GM12878 (cell line): ENCODE measurements around the gene PPP1R13B. TPM values are rescaled to one million over a fixed set of nuclear protein-coding genes. Genes with fewer than 3 reads are reported as not detected.
A peak's percentile ranks its signal among the peaks of the same experiment; 100 is the strongest.

Source experiments
- ATAC-seq: fragments of 200-7000 bp; cut with Tn5 transposase; 3 replicates; pipeline ENCODE4 v1.9.1; 2020; ENCODE audit warnings: mild to moderate bottlenecking, moderate library complexity
- BruUV-seq: library from RNA; stranded (reverse); fragments of 400-500 nt; replicated peaks from 2 replicates; lab custom pipeline; 2021; lab: Mats Ljungman, UMichigan
- CTCF ChIA-PET: fragments of 300-600 bp; sonication (Branson Sonifier 250); formaldehyde crosslinking; extraction: SDS; loops from one replicate; lab custom pipeline; 2021; ENCODE audit warnings: inconsistent platforms; lab: Yijun Ruan, JAX
- POLR2A ChIA-PET: fragments of 350-600 bp; formaldehyde crosslinking; extraction: SDS; loops from one replicate; lab custom pipeline; 2021; ENCODE audit warnings: inconsistent platforms; lab: Charles Lee
- RAD21 ChIA-PET: fragments of 300-600 bp; sonication (Branson Sonifier 250); formaldehyde crosslinking; loops from one replicate; lab custom pipeline; 2023; ENCODE audit warnings: antibody characterized with exemption; ENCODE audit not compliant: unreplicated experiment; lab: Charles Lee
- SMC1A ChIA-PET: fragments of 300-600 bp; sonication (Branson Sonifier 250); formaldehyde crosslinking; loops from one replicate; lab custom pipeline; 2023; ENCODE audit not compliant: unreplicated experiment, uncharacterized antibody; lab: Charles Lee
- DNase-seq: peaks from one replicate; pipeline ENCODE4 v3.0.0-alpha.2; 2011; ENCODE audit warnings: low read depth, low spot score
- FAIRE-seq: peaks from 3 replicates; lab custom pipeline; 2011; peaks lifted over from hg19 to GRCh38; lab: Jason Lieb, UNC
- H2AFZ ChIP-seq: 2 replicates; pipeline ENCODE4 v1.6.0; 2011; ENCODE audit warnings: low read depth, low read length, control low read depth; ENCODE audit not compliant: control insufficient read depth
- H3K27ac ChIP-seq: 2 replicates; pipeline ENCODE4 v1.5.1; 2011; ENCODE audit warnings: control low read depth; ENCODE audit not compliant: control insufficient read depth, insufficient read depth
- H3K27me3 ChIP-seq, 2 experiments: replicated peaks in 1 of 2; 2 replicates each; pipeline versions ENCODE4 v1.6.0 to v1.6.1; 2011; ENCODE audit warnings: low read length in 1 of 2; ENCODE audit not compliant: control insufficient read depth in 2 of 2, insufficient read depth in 2 of 2
- H3K36me3 ChIP-seq, 2 experiments: 2 replicates each; pipeline ENCODE4 v1.5.1; 2011; ENCODE audit warnings: low read length in 1 of 2; ENCODE audit not compliant: control insufficient read depth in 2 of 2, insufficient read depth in 2 of 2
- H3K4me1 ChIP-seq: 2 replicates; pipeline ENCODE4 v1.6.1; 2011; ENCODE audit warnings: mild to moderate bottlenecking, low read length, moderate library complexity, mixed read lengths; ENCODE audit not compliant: control insufficient read depth, insufficient read depth
- H3K4me2 ChIP-seq: 2 replicates; pipeline ENCODE4 v1.6.0; 2011; ENCODE audit warnings: control low read depth; ENCODE audit not compliant: control insufficient read depth, insufficient read depth
- H3K4me3 ChIP-seq: fragments of 200-600 bp; sonication (generic); 2 replicates; pipeline ENCODE4 v1.5.1; 2016
- H3K79me2 ChIP-seq: 2 replicates; pipeline ENCODE4 v1.6.0; 2011; ENCODE audit warnings: low read length; ENCODE audit not compliant: control insufficient read depth, insufficient read depth
- H3K9ac ChIP-seq: 2 replicates; pipeline ENCODE4 v1.8.0; 2011; ENCODE audit warnings: low read length, control low read depth, mixed read lengths; ENCODE audit not compliant: control insufficient read depth, insufficient read depth
- H3K9me3 ChIP-seq: replicated peaks from 3 replicates; pipeline ENCODE4 v1.5.1; 2011; ENCODE audit warnings: mild to moderate bottlenecking, low read length; ENCODE audit not compliant: control insufficient read depth, insufficient read depth
- H4K20me1 ChIP-seq: 2 replicates; pipeline ENCODE4 v1.6.0; 2011; ENCODE audit not compliant: control insufficient read depth, insufficient read depth
- CHD2 ChIP-seq: IDR thresholded peaks from 2 replicates; pipeline ENCODE4 v1.6.1; 2011; ENCODE audit warnings: low read depth, low read length, improper control_type of control experiment, borderline replicate concordance
- CREM ChIP-seq: IDR thresholded peaks from 2 replicates; pipeline ENCODE4 v1.6.1; 2014; ENCODE audit warnings: antibody characterized with exemption, low read depth
- FOXK2 ChIP-seq: fragments of 450-650 bp; IDR thresholded peaks from 2 replicates; pipeline ENCODE4 v1.6.1; 2017; ENCODE audit warnings: mild to moderate bottlenecking, moderate library complexity
- MYB ChIP-seq: fragments of 150-350 bp; IDR thresholded peaks from 2 replicates; pipeline ENCODE4 v1.6.1; 2014; ENCODE audit warnings: mild to moderate bottlenecking, low read depth, low read length, borderline replicate concordance
- WGBS: methylation state at CpG from one replicate; pipeline ENCODE4 v1.1.6; 2016; ENCODE audit warnings: low lambda C conversion rate; ENCODE audit not compliant: insufficient replicate concordance, insufficient coverage; ENCODE audit errors: missing lambda C conversion rate; 5-methylcytosine and 5-hydroxymethylcytosine counted together
- in situ Hi-C: fragments of 300-500 bp; cut with MboI; formaldehyde crosslinking; loops from 9 replicates; pipeline ENCODE4 v1.14.3; 2018; ENCODE audit warnings: mixed read lengths
- intact Hi-C: fragments of 100-400 bp; cut with micrococcal nuclease; formaldehyde crosslinking; loops from one replicate; pipeline ENCODE4 v1.14.2; 2022; ENCODE audit not compliant: unreplicated experiment
- polyA plus RNA-seq, 11 experiments: library from polyadenylated mRNA; depleted of rRNA in 4 of 11; unstranded in 6 of 11; stranded (reverse) in 5 of 11; fragments of >200 nt; fragmentation: Nextera tagmentation in 4 of 11; fragmentation: Illumina TruSeq in 1 of 11; extraction: Ambion mirVana in 4 of 11; extraction: Trizol in 1 of 11; gene quantifications; 1 replicate in 1 of 11; 2 replicates in 10 of 11; pipeline versions ENCODE4 v1.2.1 to v1.2.3, GENCODE V29; 2011 to 2016; ENCODE audit warnings: inconsistent platforms in 2 of 11, missing spikeins in 2 of 11, low read depth in 1 of 11
- total RNA-seq, 4 experiments: library from RNA; depleted of rRNA in 3 of 4; stranded (reverse); fragments of >200 nt in 3 of 4; fragmentation: Illumina TruSeq in 1 of 4; extraction: Trizol in 1 of 4; gene quantifications; 2 replicates each; pipeline versions ENCODE4 v1.2.1 to v1.2.3, GENCODE V29; 2013 to 2021
- TF ChIP-seq, protein P1 (sequence below): fragments of 450-650 bp; IDR thresholded peaks from 2 replicates; pipeline ENCODE4 v1.6.1; 2017; ENCODE audit warnings: borderline replicate concordance
- TF ChIP-seq, protein P2 (sequence below): fragments of 450-650 bp; formaldehyde crosslinking; IDR thresholded peaks from 2 replicates; pipeline ENCODE4 v1.4.0; 2020; ENCODE audit warnings: mild to moderate bottlenecking, moderate library complexity
- TF ChIP-seq, protein P3 (sequence below): IDR thresholded peaks from 2 replicates; pipeline ENCODE4 v1.6.1; 2012; ENCODE audit warnings: improper control_type of control experiment, low read depth, low read length; ENCODE audit not compliant: insufficient replicate concordance

PPP1R13B gene
- total and polyA plus RNA-seq, 10 of the 15 experiments (the other 5 are each of a cell fraction or from before 2014, with no cell fraction given) = 0.16 to 8.1 (median 3.2) TPM

DNA sequence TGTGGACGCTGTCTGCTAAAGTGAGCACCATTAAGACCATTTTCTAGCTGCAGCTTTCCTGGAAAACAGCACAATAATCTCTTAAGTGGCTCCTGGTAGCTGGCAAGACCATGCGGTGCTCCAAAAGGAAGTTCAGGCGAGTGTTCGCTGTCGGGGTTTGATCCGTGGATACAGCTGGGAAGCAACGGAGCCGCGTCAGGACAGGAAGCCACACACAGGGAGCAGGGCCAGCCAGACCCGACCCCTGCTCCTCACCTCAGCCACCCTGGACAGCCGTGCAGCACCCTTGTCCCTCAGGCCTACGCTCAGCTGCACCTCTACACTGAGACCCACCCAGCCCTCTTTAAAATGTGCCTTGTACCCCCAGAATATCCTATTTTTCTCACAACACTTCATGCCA lies 112.4 kb downstream of the PPP1R13B start (continued):
- TF ChIP-seq, protein P1, sequence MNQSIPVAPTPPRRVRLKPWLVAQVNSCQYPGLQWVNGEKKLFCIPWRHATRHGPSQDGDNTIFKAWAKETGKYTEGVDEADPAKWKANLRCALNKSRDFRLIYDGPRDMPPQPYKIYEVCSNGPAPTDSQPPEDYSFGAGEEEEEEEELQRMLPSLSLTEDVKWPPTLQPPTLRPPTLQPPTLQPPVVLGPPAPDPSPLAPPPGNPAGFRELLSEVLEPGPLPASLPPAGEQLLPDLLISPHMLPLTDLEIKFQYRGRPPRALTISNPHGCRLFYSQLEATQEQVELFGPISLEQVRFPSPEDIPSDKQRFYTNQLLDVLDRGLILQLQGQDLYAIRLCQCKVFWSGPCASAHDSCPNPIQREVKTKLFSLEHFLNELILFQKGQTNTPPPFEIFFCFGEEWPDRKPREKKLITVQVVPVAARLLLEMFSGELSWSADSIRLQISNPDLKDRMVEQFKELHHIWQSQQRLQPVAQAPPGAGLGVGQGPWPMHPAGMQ = no peak
- TF ChIP-seq, protein P2, sequence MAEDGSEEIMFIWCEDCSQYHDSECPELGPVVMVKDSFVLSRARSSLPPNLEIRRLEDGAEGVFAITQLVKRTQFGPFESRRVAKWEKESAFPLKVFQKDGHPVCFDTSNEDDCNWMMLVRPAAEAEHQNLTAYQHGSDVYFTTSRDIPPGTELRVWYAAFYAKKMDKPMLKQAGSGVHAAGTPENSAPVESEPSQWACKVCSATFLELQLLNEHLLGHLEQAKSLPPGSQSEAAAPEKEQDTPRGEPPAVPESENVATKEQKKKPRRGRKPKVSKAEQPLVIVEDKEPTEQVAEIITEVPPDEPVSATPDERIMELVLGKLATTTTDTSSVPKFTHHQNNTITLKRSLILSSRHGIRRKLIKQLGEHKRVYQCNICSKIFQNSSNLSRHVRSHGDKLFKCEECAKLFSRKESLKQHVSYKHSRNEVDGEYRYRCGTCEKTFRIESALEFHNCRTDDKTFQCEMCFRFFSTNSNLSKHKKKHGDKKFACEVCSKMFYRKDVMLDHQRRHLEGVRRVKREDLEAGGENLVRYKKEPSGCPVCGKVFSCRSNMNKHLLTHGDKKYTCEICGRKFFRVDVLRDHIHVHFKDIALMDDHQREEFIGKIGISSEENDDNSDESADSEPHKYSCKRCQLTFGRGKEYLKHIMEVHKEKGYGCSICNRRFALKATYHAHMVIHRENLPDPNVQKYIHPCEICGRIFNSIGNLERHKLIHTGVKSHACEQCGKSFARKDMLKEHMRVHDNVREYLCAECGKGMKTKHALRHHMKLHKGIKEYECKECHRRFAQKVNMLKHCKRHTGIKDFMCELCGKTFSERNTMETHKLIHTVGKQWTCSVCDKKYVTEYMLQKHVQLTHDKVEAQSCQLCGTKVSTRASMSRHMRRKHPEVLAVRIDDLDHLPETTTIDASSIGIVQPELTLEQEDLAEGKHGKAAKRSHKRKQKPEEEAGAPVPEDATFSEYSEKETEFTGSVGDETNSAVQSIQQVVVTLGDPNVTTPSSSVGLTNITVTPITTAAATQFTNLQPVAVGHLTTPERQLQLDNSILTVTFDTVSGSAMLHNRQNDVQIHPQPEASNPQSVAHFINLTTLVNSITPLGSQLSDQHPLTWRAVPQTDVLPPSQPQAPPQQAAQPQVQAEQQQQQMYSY (CRISPR knock-in tag) = no peak
- no peak for TF ChIP-seq FOXK2

DNA sequence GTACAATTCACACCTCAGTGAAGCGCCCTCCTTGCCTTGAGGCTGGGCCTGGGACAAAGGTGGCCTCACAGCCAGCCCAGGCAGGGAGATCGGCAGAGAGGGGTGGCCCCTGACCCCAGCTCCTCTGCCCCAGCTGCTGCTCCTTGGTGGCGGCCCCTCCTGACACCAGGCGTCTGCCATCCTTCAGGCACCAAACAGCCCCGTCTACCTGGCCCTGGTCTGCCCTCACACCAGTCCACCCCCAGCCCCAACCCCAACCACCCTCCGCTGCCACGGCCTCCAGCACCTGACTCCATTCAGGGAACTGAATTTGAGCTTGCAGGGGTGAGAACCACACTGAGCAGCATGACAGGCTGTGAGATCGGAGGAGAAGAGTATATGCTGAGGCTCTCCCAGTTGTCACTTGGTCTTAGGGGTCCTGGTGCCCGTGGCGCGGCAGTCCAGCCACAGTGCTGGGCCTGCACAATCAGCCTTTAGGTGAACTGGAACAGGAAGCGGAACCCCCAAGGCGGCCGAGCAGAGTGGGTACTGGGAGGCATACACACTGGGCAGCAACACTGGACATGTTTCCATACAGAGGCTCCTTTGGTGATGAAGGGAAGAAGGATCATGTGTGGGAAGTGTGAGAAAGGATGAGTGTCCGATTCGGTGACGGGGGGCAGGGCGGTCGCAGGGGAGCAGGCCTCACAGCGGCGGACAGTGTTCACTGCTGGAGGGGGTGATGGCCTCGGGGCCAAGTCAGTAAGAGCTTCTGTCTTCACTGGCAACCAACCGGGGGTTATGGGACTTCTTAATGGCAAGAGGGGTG lies 113.1 kb downstream of the PPP1R13B start:
- ChIA-PET CTCF (no interaction called here), POLR2A (no interaction called here), RAD21 (interaction anchor here (0.8 kb wide), 1 partner anchor 8 kb away, joined by 3 read pairs; no protein-coding TSS in a partner anchor), SMC1A (no interaction called here)
- peaks cover 3 to 10% of the 10 kb centered on the region in 2 experiments; a peak in 3 of 4 replicates for H3K36me3 ChIP-seq
- H3K27me3 ChIP-seq = no peaks in the 10 kb centered on the region
- in situ Hi-C loops (no loop called here), intact Hi-C loops (no loop called here)
- H3K4me1 ChIP-seq = no peaks in the 10 kb centered on the region
- no peak for DNase-seq
- TSS peak; percentile 67 for BruUV-seq
- no peaks in the 10 kb centered on the region for H4K20me1 ChIP-seq
- WGBS = 95% methylated on average over 23 of the region's 23 CpGs
- H2AFZ ChIP-seq = no peak overlapping the region
- no peaks in the 10 kb centered on the region for H3K9me3 ChIP-seq
- no peak for ATAC-seq
- no peak overlapping the region for H3K4me3 ChIP-seq
- no peak overlapping the region for H3K4me2 ChIP-seq
- FAIRE-seq = no peak
- H3K27ac ChIP-seq = no peak overlapping the region
- H3K79me2 ChIP-seq = no peaks in the 10 kb centered on the region
- no peak overlapping the region for H3K9ac ChIP-seq
- TF ChIP-seq, protein P3, sequence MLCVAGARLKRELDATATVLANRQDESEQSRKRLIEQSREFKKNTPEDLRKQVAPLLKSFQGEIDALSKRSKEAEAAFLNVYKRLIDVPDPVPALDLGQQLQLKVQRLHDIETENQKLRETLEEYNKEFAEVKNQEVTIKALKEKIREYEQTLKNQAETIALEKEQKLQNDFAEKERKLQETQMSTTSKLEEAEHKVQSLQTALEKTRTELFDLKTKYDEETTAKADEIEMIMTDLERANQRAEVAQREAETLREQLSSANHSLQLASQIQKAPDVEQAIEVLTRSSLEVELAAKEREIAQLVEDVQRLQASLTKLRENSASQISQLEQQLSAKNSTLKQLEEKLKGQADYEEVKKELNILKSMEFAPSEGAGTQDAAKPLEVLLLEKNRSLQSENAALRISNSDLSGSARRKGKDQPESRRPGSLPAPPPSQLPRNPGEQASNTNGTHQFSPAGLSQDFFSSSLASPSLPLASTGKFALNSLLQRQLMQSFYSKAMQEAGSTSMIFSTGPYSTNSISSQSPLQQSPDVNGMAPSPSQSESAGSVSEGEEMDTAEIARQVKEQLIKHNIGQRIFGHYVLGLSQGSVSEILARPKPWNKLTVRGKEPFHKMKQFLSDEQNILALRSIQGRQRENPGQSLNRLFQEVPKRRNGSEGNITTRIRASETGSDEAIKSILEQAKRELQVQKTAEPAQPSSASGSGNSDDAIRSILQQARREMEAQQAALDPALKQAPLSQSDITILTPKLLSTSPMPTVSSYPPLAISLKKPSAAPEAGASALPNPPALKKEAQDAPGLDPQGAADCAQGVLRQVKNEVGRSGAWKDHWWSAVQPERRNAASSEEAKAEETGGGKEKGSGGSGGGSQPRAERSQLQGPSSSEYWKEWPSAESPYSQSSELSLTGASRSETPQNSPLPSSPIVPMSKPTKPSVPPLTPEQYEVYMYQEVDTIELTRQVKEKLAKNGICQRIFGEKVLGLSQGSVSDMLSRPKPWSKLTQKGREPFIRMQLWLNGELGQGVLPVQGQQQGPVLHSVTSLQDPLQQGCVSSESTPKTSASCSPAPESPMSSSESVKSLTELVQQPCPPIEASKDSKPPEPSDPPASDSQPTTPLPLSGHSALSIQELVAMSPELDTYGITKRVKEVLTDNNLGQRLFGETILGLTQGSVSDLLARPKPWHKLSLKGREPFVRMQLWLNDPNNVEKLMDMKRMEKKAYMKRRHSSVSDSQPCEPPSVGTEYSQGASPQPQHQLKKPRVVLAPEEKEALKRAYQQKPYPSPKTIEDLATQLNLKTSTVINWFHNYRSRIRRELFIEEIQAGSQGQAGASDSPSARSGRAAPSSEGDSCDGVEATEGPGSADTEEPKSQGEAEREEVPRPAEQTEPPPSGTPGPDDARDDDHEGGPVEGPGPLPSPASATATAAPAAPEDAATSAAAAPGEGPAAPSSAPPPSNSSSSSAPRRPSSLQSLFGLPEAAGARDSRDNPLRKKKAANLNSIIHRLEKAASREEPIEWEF = no peak
- TF ChIP-seq MYB (no peak), CREM (no peak), CHD2 (no peak)
